GM18873 (cell line): ENCODE results near the gene HOXB2.

Experiments
- ATAC-seq: cut with Tn5 transposase; IDR thresholded peaks from one replicate; pipeline ENCODE4 v1.9.1; 2021; ENCODE audit warnings: mild to moderate bottlenecking, moderate library complexity, moderate number of reproducible peaks; ENCODE audit not compliant: unreplicated experiment, low FRiP score

Gene HOXB2

GRCh38 chr17:48545022-48545375 is at the start of gene HOXB2:
TSS of gene HOXB2 (minus strand) at chr17:48545109. CDS start at chr17:48544911, 198 bp downstream.
- ATAC-seq: no peak

- ATAC-seq: no peak
Measured at GRCh38 chr17:48593840-48594537, 49.1 kb upstream of the HOXB2 start.

- ATAC-seq: no peak
Measured at GRCh38 chr17:48593126-48593829, 48.4 kb upstream of the HOXB2 start, which contains the start of gene HOXB5. TSS of gene HOXB5 (minus strand) at chr17:48593779. CDS start at chr17:48593682, 97 bp downstream.

GRCh38 chr17:48592577-48592976 is 47.7 kb upstream of the HOXB2 start:
- no peak for ATAC-seq

GRCh38 chr17:48592057-48592514 is 47.2 kb upstream of the HOXB2 start:
- no peak for ATAC-seq

- ATAC-seq: no peak
Measured at GRCh38 chr17:48591255-48592056, 46.5 kb upstream of the HOXB2 start.

- no peak for ATAC-seq
Measured at GRCh38 chr17:48590607-48591161, 45.8 kb upstream of the HOXB2 start.

GRCh38 chr17:48589831-48590606 is 45.1 kb upstream of the HOXB2 start, which contains the start of gene HOXB3:
TSS of gene HOXB3 (minus strand) at chr17:48590241. CDS start at chr17:48552474, 37,767 bp downstream.
- ATAC-seq: no peak

GRCh38 chr17:48589060-48589830 is 44.3 kb upstream of the HOXB2 start:
- ATAC-seq: no peak

GRCh38 chr17:48588528-48588927 is 43.6 kb upstream of the HOXB2 start:
- no peak for ATAC-seq

GRCh38 chr17:48588074-48588415 is 43.1 kb upstream of the HOXB2 start:
- ATAC-seq: no peak

GRCh38 chr17:48587276-48588073 is 42.6 kb upstream of the HOXB2 start:
- no peak for ATAC-seq

GRCh38 chr17:48586355-48587258 is 41.7 kb upstream of the HOXB2 start:
- ATAC-seq: no peak

GRCh38 chr17:48584223-48584741 is 39.4 kb upstream of the HOXB2 start:
- no peak for ATAC-seq

- no peak for ATAC-seq
Measured at GRCh38 chr17:48583708-48584222, 38.9 kb upstream of the HOXB2 start.

- no peak for ATAC-seq
Measured at GRCh38 chr17:48582750-48583069, 37.8 kb upstream of the HOXB2 start.
